Renal pelvis (tissue), 12 donors: ENCODE results near the gene TULP3. TPM values are rescaled to one million over a fixed set of nuclear protein-coding genes. Genes with fewer than 3 reads are reported as not detected.
"Not testable (repeated sequence)": the region's sequence is repeated elsewhere in the genome, so short reads cannot be mapped to it uniquely, and the experiment has no call there.

Experiments used
- DNase-seq: peaks from one replicate; pipeline ENCODE4 v3.0.0-alpha.2; 2013
- long read RNA-seq, 16 experiments: transcript quantifications; one replicate each; lab custom pipeline, GENCODE V29; 2026
- polyA plus RNA-seq, 3 donors: library from polyadenylated mRNA; unstranded; fragments of 120-200 nt; gene quantifications; one replicate each; pipeline ENCODE4 v1.2.1, GENCODE V29; 2013; ENCODE audit not compliant: insufficient read length in 3 of 3

The TULP3 gene, protein sequence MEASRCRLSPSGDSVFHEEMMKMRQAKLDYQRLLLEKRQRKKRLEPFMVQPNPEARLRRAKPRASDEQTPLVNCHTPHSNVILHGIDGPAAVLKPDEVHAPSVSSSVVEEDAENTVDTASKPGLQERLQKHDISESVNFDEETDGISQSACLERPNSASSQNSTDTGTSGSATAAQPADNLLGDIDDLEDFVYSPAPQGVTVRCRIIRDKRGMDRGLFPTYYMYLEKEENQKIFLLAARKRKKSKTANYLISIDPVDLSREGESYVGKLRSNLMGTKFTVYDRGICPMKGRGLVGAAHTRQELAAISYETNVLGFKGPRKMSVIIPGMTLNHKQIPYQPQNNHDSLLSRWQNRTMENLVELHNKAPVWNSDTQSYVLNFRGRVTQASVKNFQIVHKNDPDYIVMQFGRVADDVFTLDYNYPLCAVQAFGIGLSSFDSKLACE
- 10 to 100 TPM; 31.0 to 33.3 (median 31.6) TPM for polyA plus RNA-seq
- long read RNA-seq, donor 1, transcript TULP3-202 (11 exons, 3,076 nt), result major isoform, 8 of 8 reads
- long read RNA-seq, donor 1, partial matches to known transcripts, result 0 of 8 reads
- long read RNA-seq, donor 1, other reads (novel, unspliced or antisense), result 0 of 8 reads
- long read RNA-seq, donor 2, transcript TULP3-202 (11 exons, 3,076 nt), result major isoform, 7 of 19 reads
- long read RNA-seq, donor 2, partial matches to known transcripts, result 12 of 19 reads
- long read RNA-seq, donor 2, other reads (novel, unspliced or antisense), result 0 of 19 reads
- long read RNA-seq, donor 3, transcript TULP3-202 (11 exons, 3,076 nt), result major isoform, 6 of 6 reads
- long read RNA-seq, donor 3, partial matches to known transcripts, result 0 of 6 reads
- long read RNA-seq, donor 3, other reads (novel, unspliced or antisense), result 0 of 6 reads
- long read RNA-seq, donor 4, transcript TULP3-202 (11 exons, 3,076 nt), result major isoform, 8 of 8 reads
- long read RNA-seq, donor 4, partial matches to known transcripts, result 0 of 8 reads
- long read RNA-seq, donor 4, other reads (novel, unspliced or antisense), result 0 of 8 reads
- long read RNA-seq, donor 5, partial matches to known transcripts, result 0 of 3 reads
- long read RNA-seq, donor 5, other reads (novel, unspliced or antisense), result 0 of 3 reads
- long read RNA-seq, donor 6, transcript TULP3-202 (11 exons, 3,076 nt), result major isoform, 6 of 6 reads
- long read RNA-seq, donor 6, partial matches to known transcripts, result 0 of 6 reads
- long read RNA-seq, donor 6, other reads (novel, unspliced or antisense), result 0 of 6 reads
- long read RNA-seq, donor 7, partial matches to known transcripts, result 17 of 20 reads
- long read RNA-seq, donor 7, other reads (novel, unspliced or antisense), result 0 of 20 reads
- long read RNA-seq, donor 8, partial matches to known transcripts, result 0 of 3 reads
- long read RNA-seq, donor 8, other reads (novel, unspliced or antisense), result 0 of 3 reads
- long read RNA-seq, donor 9, transcript TULP3-202 (11 exons, 3,076 nt), result major isoform, 8 of 8 reads
- long read RNA-seq, donor 9, partial matches to known transcripts, result 0 of 8 reads
- long read RNA-seq, donor 9, other reads (novel, unspliced or antisense), result 0 of 8 reads
- long read RNA-seq, donor 10, transcript TULP3-202 (11 exons, 3,076 nt), result major isoform, 5 of 5 reads
- long read RNA-seq, donor 10, partial matches to known transcripts, result 0 of 5 reads
- long read RNA-seq, donor 10, other reads (novel, unspliced or antisense), result 0 of 5 reads
- long read RNA-seq, donor 11, transcript TULP3-202 (11 exons, 3,076 nt), result major isoform, 5 of 5 reads
- long read RNA-seq, donor 11, partial matches to known transcripts, result 0 of 5 reads
- long read RNA-seq, donor 11, other reads (novel, unspliced or antisense), result 0 of 5 reads
- long read RNA-seq, donor 12, transcript TULP3-202 (11 exons, 3,076 nt), result major isoform, 8 of 19 reads
- long read RNA-seq, donor 12, partial matches to known transcripts, result 11 of 19 reads
- long read RNA-seq, donor 12, other reads (novel, unspliced or antisense), result 0 of 19 reads
- long read RNA-seq, donor 13, partial matches to known transcripts, result 0 of 1 reads
- long read RNA-seq, donor 13, other reads (novel, unspliced or antisense), result 0 of 1 reads
- long read RNA-seq, donor 14, result 0 reads
- long read RNA-seq, donor 15, transcript TULP3-202 (11 exons, 3,076 nt), result major isoform, 8 of 18 reads
- long read RNA-seq, donor 15, partial matches to known transcripts, result 10 of 18 reads
- long read RNA-seq, donor 15, other reads (novel, unspliced or antisense), result 0 of 18 reads
- long read RNA-seq, donor 16, transcript TULP3-202 (11 exons, 3,076 nt), result major isoform, 7 of 7 reads
- long read RNA-seq, donor 16, partial matches to known transcripts, result 0 of 7 reads
- long read RNA-seq, donor 16, other reads (novel, unspliced or antisense), result 0 of 7 reads

DNA sequence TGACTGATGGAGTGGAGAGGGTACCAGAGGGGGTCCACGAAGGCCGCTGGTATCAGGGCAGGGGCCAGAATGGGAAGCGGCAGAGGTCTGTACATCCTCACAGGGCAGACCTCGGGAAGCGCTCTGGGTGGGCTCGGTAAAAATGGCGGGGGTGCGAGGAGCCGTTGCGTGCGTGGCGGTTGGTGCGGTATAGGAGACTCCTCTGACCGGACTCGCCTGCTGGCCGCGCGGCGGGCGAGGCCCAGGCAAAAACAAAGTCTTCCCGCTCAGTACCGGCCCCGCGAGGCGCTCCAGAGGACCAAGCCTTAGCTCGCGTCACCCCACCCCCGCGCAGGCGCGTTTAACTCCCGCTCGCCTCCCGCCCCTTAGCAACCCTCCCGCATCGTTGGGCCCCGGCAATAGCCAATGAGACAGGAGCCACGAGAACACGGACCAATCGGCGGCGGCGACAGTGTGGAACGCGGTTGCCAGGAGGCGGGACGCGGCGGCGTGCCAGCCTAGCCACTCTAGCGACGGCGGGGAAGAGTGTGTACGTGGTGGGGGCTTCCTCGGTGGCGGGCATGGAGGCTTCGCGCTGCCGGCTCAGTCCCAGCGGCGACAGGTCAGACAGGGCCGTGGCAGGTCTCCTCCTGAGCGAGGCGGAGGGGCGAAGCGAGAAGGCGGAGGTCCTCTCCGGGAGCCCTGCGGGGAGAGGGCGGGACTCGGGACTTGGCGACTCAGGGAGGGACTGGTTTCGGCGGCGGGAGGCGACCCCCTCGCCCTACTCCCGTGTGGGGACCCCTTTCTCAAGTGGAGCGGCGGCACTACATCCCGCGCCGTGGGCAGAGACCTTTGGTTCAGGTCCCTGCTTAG lies at the start of gene TULP3:
Gene TULP3, plus strand, starts transcription at position 504 of the 852 bp plus-strand sequence. Its CDS starts 57 bp downstream, at position 561.
- DNase-seq, result peak; percentile 98

DNA sequence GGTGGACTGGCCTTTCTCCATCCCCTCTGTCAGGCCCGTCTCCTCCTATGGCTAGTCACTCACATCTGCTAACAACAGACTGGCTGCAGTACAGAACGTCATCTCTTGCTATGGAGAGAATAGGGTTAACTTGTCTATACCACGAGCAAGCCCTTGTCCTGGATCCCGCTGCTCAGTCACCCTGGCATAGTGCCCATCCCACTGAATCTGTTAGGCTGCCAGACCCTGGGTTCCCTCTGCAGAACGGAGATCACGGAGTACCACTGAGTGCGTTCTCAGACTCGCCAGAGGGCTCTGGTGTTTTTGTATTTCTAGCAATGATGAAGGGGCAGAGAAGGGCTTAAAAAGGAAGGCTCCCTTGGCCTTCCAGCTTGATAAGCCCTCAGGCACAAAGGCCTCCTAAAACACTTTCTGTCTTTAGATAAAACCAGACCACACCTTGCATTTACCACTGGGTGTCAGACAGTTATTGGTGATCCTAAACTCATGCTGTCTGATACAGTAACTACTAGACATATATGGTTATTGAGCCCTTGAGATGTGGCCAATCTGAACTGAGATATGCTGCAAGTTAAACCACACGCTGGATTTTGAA lies 49.5 kb upstream of the TULP3 start:
- DNase-seq, result no peak

DNA sequence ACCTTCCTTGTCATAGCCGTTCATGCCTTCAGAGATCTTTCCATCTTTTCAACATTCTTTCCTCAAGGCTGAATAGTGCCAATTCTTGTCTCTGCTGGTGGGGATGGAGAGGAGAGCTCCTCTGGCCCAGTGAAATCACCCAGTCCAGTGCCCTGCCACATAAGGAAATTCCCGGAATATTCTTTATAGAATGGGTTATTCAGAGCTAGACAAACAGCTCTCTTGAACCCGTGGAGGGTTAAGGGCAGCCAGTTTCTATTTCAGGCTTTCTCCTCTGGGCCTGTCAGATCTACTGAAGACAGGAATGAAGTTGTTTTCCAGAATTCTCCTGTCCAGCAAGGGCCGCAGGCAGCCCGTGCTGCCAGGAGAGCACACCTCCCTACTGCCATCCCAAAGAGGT lies 47.7 kb upstream of the TULP3 start:
- no peak for DNase-seq

DNA sequence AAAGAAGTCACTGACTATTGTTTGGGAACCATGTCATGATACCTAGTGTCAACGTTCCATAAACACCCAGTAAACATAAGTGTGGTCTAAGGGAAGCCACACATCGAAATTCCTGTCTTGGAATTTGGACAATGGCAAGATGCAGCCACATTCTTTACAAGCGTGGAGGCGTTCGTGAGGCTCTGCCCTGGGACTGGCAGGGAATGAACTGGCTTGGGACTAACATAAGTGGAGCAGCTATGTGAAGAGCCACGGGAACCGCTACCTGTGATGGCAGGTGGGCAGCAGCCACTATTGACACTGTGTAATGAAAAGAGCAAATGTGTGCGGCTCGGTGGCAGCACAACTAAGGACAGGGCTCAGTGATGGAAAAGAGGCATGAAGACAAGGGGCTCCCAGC lies 45.9 kb upstream of the TULP3 start:
- DNase-seq, result no peak

DNA sequence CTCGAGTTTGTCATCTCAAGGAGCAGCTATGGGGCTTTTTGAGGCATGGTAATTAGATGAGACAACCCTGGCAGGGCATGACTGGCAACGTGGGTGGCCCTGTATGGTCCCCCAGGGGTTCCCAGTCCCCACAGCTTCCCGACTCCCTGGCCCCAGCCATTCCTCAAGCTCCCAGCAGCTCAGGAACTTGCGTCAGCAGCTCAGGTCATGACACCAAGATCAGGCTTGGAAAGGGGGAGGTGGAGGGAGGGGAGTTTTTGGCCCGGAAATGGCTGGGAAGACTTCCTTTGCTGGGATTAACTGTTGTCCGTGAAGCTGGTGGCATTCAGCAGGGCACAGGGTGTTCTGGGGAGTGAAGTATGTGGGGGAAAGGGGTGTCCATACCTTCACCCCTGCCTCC lies 45.4 kb upstream of the TULP3 start:
- no peak for DNase-seq

DNA sequence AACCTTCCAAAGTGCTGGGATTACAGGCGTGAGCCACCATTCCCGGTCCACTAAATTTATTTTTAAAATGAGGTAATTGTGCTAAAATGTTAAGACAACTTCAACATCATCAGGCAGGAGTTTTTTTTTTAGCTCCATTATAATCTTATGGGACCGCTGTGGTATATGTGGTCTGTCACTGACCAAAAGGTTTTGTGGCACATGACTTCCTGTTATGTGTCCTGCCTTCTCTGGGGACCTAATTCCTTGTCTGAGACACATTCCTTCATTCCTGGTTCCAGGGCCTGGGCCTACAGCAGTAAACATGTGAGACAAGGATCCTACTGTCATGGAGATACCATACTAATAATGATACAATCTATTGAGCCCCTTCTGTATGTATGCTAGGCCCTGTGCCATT lies 38.8 kb upstream of the TULP3 start:
- DNase-seq, result no peak

DNA sequence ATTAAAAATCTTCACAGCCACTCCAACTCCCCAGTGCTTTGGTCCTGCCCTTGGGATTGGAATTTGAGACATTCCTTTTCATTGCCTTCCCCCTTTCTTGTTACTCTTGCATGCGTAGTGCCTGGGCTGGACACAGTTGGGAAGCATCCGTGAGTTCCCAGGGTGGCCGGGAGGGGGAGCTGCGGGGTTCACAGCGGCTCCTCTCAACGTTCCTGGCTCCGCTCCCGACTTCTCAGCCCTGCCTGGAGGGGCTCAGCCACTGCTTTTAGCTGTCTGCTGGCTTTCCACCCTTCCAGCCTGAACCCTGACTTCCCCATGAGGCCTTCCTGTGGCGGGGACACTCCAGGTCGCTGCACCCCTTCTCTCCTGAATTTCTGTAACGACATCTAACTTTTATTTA lies 37.1 kb upstream of the TULP3 start:
- DNase-seq, result peak; percentile 78

DNA sequence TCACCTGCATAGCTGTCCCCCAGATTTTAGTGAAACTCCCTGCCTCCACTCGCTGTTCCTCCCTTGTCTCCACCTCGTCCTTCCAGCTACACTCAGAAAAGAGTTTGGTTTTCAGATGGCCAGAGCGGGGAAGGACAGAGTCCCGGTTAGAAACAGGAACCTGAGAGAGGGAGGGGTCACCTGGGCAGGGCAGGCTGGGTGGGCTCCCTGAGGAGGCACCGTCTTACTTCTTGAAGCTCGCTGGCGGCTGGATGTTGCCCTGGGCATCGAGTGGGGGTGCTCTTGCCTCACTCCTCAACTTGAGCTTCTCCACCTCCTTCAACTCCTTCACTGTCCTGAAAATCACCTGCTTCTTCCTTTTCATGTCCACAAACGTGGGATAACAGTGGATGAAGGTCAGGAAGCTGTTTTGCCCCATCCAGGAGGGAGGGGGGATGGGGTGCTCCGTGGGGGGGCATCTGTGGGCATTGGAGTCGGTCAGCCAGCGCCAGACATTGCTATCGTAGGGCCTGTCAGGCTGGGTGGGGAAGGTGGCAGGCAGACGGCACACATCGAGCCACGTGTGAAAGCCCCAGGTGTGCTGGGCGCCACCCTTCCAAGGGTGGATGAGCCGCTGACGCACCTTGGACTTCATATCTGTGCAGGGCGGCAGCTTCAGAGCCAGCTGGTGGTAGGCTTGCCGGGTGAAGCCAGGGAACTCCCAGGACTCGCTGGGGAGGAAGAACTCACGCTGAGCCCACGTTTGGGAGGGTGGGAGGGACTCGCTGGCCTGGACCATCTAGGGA lies 35.8 kb upstream of the TULP3 start:
- no peak for DNase-seq

DNA sequence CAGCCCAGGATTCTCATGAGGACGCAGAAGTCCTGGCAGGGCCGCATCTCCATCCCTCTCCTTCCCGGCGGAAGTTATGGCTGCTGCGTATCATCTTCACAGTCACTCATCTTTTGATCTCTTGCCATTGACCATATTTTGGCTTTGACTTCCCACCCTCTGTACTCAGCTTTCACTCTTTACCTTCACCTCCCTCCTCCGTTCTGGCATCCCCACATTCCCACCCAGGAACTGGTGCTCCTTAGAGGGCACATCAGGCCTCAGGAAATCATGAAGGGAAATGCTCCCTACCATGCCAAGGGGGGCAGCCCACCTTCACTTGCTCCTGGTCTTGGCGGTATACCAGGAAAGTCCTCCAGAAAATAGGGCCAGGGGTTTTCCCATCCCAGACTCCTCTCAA lies 35.1 kb upstream of the TULP3 start:
- DNase-seq, result no peak

DNA sequence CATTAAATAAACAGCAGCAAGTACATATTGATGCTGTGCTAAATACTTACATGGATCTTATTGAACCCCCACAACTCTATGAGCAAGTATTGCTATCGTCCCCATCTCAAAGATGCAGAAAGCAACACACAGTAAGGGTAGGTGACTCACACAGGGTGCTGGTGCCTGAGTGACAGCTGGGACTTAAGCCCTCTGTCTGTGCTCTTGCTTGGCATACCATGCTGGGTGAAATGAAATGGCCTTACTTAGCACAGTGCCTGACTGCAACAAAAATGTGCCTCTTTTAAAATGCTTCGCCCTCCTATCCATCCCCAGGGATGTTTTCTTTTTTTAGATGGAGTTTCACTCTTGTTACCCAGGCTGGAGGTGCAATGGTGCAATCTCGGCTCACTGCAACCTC lies 34.6 kb upstream of the TULP3 start:
- no peak for DNase-seq

DNA sequence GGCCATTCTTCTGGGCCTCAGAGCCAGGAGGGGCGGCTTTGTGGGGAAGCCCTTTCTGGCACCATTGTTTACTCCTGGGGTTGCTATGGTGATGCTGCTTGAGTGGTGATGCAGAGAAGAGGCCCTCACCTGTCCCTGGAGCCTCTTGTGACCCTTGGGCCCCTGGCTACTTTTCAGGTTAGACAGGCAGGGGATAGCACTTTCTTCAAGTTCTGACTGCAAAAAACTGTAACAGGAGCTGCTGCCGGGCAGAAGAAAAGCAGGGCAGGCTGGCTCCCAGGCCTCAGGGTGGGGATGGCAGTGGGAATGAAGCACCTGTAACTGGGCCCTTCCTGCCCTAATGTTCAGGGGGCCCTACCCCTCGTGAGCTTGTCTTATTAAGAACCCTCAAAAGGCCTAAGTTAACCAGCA lies 33.7 kb upstream of the TULP3 start, which contains the start of gene TEX52:
Gene TEX52, minus strand, starts transcription at position 19 of the 411 bp plus-strand sequence. Its CDS starts 13 bp downstream, at position 6.
- DNase-seq, result no peak

DNA sequence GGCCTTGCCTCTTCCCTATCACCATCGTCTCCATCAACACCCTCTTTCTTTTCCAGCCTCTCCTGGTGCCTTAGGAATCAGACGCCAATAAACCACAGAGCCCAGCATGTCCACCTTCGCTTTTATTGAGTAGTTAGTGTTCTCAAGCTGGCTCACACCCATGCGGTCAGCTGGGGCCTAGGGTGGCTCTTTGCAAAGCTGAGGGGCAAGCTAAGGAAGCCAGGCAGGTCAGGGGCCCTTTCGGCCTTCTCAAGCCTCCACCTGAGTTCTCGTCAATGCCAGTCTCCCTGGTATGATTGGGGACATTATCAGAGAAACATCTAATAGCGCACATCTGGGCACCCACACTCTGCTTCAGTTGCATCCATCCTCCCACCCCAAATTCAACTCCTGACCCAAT lies 33.1 kb upstream of the TULP3 start:
- no peak for DNase-seq

DNA sequence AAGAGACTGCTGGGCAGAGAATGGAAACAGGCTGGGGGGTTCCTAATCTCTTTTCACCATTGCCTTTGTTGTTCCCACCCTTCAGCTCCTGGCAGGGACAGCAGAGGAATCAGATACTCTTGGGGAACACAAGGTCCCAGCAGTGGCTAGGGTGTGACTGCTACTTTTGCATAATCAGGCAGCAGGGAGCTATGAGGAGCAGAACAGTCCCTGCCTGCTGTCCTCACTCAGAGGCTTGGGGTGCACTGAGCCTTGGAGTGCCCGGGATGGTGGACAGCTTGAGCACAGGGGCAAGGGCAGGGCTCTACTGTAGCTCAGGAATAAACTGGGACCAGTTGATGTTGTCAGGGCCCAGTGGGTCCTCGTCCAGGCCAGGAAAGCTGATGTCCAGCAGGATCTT lies 32.4 kb upstream of the TULP3 start:
- DNase-seq, result no peak

DNA sequence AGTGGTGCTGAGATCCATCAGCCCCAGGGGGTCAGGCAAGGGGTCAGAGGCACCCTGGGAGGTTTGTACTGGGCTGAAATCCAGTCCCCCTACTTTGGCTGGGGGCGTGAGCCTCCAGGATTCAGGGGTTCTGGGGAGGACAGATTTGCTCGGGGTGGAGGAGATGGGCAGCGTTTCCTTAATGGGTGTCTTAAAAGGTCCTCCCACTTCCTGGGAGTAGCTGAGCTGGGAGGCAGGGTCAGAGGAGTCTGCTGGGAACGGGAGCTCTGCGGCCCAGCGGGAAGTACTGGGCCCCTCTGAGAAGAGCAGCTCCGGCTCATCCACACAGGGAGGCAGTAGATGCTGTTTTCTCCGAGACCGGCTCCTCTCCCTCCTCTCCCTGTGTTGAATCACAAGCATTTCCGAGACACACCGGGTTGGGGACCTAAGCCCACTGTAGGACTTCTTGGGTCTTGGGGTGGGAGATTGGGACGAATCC lies 31.7 kb upstream of the TULP3 start:
- no peak for DNase-seq

DNA sequence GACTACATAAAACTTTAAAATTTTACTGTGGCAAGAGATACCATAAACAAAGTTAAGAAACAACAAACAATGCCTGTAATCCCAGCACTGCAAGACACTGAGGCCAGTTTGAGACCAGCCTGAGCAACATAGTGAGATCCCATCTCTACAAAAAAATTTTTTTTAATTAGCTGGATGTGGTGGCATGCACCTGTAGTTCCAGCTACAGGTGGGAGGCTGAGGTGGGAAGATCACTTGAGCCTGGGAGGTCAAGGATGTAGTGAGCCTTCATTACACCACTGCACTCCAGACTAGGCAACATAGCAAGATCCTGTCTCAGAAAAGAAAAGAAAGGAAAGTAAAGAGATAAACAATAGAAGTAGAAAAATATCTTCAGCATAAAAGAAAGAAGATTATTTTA lies 30.5 kb upstream of the TULP3 start:
- DNase-seq, result no peak

DNA sequence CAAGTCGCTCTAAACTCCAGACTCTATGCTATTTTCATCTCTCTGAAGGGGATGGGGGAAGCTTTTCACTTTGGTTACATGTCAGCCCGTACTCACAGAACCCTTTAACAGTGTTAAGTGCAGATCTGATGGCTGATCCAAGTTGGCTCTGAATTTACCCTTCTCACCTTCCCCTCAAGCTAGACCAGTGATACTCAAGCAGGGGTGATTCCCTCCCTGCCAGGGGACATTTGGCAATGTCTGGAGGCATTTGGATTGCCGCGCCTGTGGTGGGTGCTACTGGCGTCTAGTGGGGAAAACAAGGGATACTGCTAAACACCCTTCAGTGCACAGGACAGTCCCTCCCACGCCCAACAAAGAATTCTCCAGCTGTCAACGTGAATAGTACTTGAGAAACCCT lies 27.8 kb upstream of the TULP3 start:
- DNase-seq, result no peak

DNA sequence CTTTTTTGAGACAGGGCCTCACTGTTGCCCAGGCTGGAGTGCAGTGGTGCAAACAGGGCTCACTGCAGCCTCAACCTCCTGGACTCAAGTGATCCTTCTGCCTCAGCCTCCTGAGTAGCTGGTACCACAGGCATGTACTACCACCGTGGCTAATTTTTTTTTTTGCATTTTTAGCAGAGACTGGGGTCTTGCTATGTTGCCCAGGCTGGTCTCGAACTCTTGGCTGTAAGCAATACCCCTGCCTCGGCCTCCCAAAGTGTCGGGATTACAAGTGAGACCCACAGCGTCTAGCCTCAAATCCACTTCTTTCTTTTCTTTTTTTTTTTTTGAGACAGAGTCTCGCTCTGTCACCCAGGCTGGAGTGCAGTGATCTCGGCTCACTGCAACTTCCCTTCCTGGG lies 27.3 kb upstream of the TULP3 start:
- DNase-seq, result not testable (repeated sequence)
